K562 (cell line): ENCODE measurements around the gene PCDH12. TPM values are rescaled to one million over a fixed set of nuclear protein-coding genes. Genes with fewer than 3 reads are reported as not detected.

ENCODE experiments used
- ATAC-seq: fragments of 200-7000 bp; cut with Tn5 transposase; 3 replicates; pipeline ENCODE4 v1.9.1; 2020; ENCODE audit warnings: moderate library complexity
- BruUV-seq: library from RNA; stranded (reverse); fragments of 400-500 nt; replicated peaks from 2 replicates; lab custom pipeline; 2021; lab: Mats Ljungman, UMichigan
- CTCF ChIA-PET: fragments of 300-600 bp; formaldehyde crosslinking; extraction: SDS; loops from one replicate; lab custom pipeline; 2021; ENCODE audit warnings: low intra/inter-chr PET ratio; lab: Yijun Ruan, JAX
- POLR2A ChIA-PET: fragments of 300-600, 350-650 bp; sonication (Branson Sonifier 250); formaldehyde crosslinking; extraction: SDS; loops from one replicate; lab custom pipeline; 2021; ENCODE audit warnings: antibody characterized with exemption, inconsistent platforms; lab: Yijun Ruan, JAX
- DNase-seq, 4 experiments: peaks; one replicate each; pipeline versions ENCODE4 v3.0.0 to v3.0.0-alpha.2; 2011 to 2018; ENCODE audit warnings: low spot score in 3 of 4, mixed read lengths in 3 of 4; ENCODE audit errors: extremely low read depth in 1 of 4
- FAIRE-seq: peaks from 2 replicates; lab custom pipeline; 2011; peaks lifted over from hg19 to GRCh38; lab: Jason Lieb, UNC
- H2AFZ ChIP-seq: 2 replicates; pipeline ENCODE4 v1.6.0; 2011; ENCODE audit warnings: low read depth, low read length, control low read depth, inconsistent platforms
- H3K27ac ChIP-seq: fragments of 200-600 bp; 3 replicates; pipeline ENCODE4 v1.8.0; 2011; ENCODE audit warnings: low read depth, mild to moderate bottlenecking, control low read depth, inconsistent platforms, low read length, moderate library complexity, mixed read lengths; ENCODE audit errors: extremely low read depth
- H3K27me3 ChIP-seq, 2 experiments: fragments of 300-600 bp in 1 of 2; 2 replicates in 1 of 2; 3 replicates in 1 of 2; pipeline versions ENCODE4 v1.6.0 to v1.8.0; 2011; ENCODE audit warnings: inconsistent platforms in 2 of 2, low read length in 2 of 2, mild to moderate bottlenecking in 1 of 2, mixed read lengths in 1 of 2, moderate library complexity in 1 of 2; ENCODE audit not compliant: control insufficient read depth in 2 of 2, insufficient read depth in 2 of 2
- H3K36me3 ChIP-seq: fragments of 300-600 bp; 3 replicates; pipeline ENCODE4 v1.8.0; 2011; ENCODE audit warnings: mild to moderate bottlenecking, low read length, inconsistent platforms; ENCODE audit not compliant: control insufficient read depth, insufficient read depth
- H3K4me1 ChIP-seq, 2 experiments: fragments of 200-600 bp in 1 of 2; replicated peaks in 1 of 2; 2 replicates in 1 of 2; 3 replicates in 1 of 2; pipeline versions ENCODE4 v1.5.1 to v1.8.0; 2011; ENCODE audit warnings: inconsistent platforms in 2 of 2, low read length in 2 of 2, mild to moderate bottlenecking in 1 of 2, mixed read lengths in 1 of 2, moderate library complexity in 1 of 2; ENCODE audit not compliant: control insufficient read depth in 2 of 2, insufficient read depth in 2 of 2
- H3K4me2 ChIP-seq: 2 replicates; pipeline ENCODE4 v1.6.1; 2011; ENCODE audit warnings: low read length, control low read depth, inconsistent platforms, mixed read lengths; ENCODE audit not compliant: insufficient read depth
- H3K4me3 ChIP-seq: fragments of 200-600 bp; sonication (generic), shearing (Covaris generic); 2 replicates; pipeline ENCODE4 v1.5.1; 2016; ENCODE audit warnings: control low read depth, inconsistent platforms
- H3K79me2 ChIP-seq: fragments of 200-600 bp; 3 replicates; pipeline ENCODE4 v1.8.0; 2011; ENCODE audit warnings: low read length, inconsistent platforms; ENCODE audit not compliant: control insufficient read depth, insufficient read depth
- H3K9ac ChIP-seq, 2 experiments: 2 replicates each; pipeline versions ENCODE4 v1.6.0 to v1.6.1; 2011; ENCODE audit warnings: low read depth in 2 of 2, low read length in 2 of 2, control low read depth in 1 of 2, inconsistent platforms in 1 of 2, mild to moderate bottlenecking in 1 of 2, mixed read lengths in 1 of 2; ENCODE audit not compliant: insufficient read depth in 1 of 2
- H3K9me1 ChIP-seq: one replicate; pipeline ENCODE4 v1.6.0; 2011; ENCODE audit warnings: inconsistent platforms, mild to moderate bottlenecking, low read length, moderate library complexity; ENCODE audit not compliant: control insufficient read depth, insufficient read depth
- H3K9me3 ChIP-seq: replicated peaks from 2 replicates; pipeline ENCODE4 v1.5.1; 2011; ENCODE audit warnings: low read depth, low read length, inconsistent platforms; ENCODE audit not compliant: control insufficient read depth, insufficient read depth
- H4K20me1 ChIP-seq: replicated peaks from 2 replicates; pipeline ENCODE4 v1.6.1; 2011; ENCODE audit warnings: low read length, inconsistent platforms, mixed read lengths; ENCODE audit not compliant: control insufficient read depth, insufficient read depth
- PCBP2 ChIP-seq: fragments of 200-400 bp; formaldehyde crosslinking; IDR thresholded peaks from 2 replicates; pipeline ENCODE4 v1.6.1; 2018; ENCODE audit warnings: low read length, low read depth, mild to moderate bottlenecking, moderate library complexity; ENCODE audit not compliant: poor library complexity, severe bottlenecking
- POLR2A ChIP-seq: fragments of 450-650 bp; conservative IDR thresholded peaks from 2 replicates; pipeline ENCODE4 v1.6.1; 2016
- POLR2AphosphoS5 ChIP-seq: IDR thresholded peaks from 2 replicates; pipeline ENCODE4 v1.6.1; 2011; ENCODE audit warnings: mild to moderate bottlenecking, low read depth, low read length, moderate library complexity; ENCODE audit not compliant: control insufficient read depth, insufficient read depth
- SIRT6 ChIP-seq: IDR thresholded peaks from one replicate; pipeline ENCODE4 v1.6.1; 2012; ENCODE audit warnings: low read depth, mild to moderate bottlenecking, control low read depth, inconsistent platforms, low read length, moderate library complexity
- ZNF830 ChIP-seq: fragments of 250-450 bp; sonication (Bioruptor Pico); IDR thresholded peaks from 2 replicates; pipeline ENCODE4 v1.5.0; 2021; ENCODE audit warnings: mild to moderate bottlenecking
- WGBS: fragments of 100-300 bp; shearing (Covaris generic); methylation state at CpG from one replicate; pipeline ENCODE4 v1.1.6; 2016; ENCODE audit warnings: low coverage, mixed read lengths; ENCODE audit not compliant: insufficient coverage; ENCODE audit errors: missing lambda C conversion rate; 5-methylcytosine and 5-hydroxymethylcytosine counted together
- in situ Hi-C: fragments of 300-500 bp; cut with MboI; formaldehyde crosslinking; loops from 4 replicates; pipeline ENCODE4 v1.15.0; 2018; ENCODE audit warnings: inconsistent platforms, mixed read lengths
- intact Hi-C: fragments of 100-400 bp; cut with micrococcal nuclease; formaldehyde crosslinking; loops from 2 replicates; pipeline ENCODE4 v1.14.2; 2022
- polyA plus RNA-seq, 8 experiments: library from polyadenylated mRNA; depleted of rRNA in 4 of 8; stranded (reverse) in 5 of 8; unstranded in 3 of 8; fragments of >200 nt; fragmentation: Nextera tagmentation in 2 of 8; fragmentation: Illumina TruSeq in 1 of 8; extraction: Ambion mirVana in 2 of 8; extraction: Trizol in 1 of 8; gene quantifications; 2 replicates each; pipeline versions ENCODE4 v1.2.1 to v1.2.3, GENCODE V29; 2011 to 2014; ENCODE audit warnings: inconsistent platforms in 1 of 8, missing spikeins in 1 of 8
- total RNA-seq, 7 experiments: library from RNA; depleted of rRNA in 6 of 7; stranded (reverse); fragments of >200 nt in 6 of 7; fragmentation: Illumina TruSeq in 2 of 7; extraction: Trizol in 2 of 7; gene quantifications; 2 replicates each; pipeline versions ENCODE4 v1.2.1 to v1.2.3, GENCODE V29; 2011 to 2021; ENCODE audit warnings: low replicate concordance in 1 of 7
- TF ChIP-seq, protein P1 (sequence below): fragments of 250-450 bp; sonication (Bioruptor Pico); IDR thresholded peaks from 2 replicates; pipeline ENCODE4 v1.8.0; 2021; ENCODE audit warnings: moderate library complexity, mild to moderate bottlenecking, inconsistent platforms

PCDH12 gene
- total and polyA plus RNA-seq, 9 of the 15 experiments (the other 6 are each of a cell fraction or from before 2014, with no cell fraction given): 0.01 to 0.04 (median 0.01) TPM; not detected in 4

- in situ Hi-C loops: no loop called here
- H3K36me3 ChIP-seq: peaks cover 60% of the 10 kb centered on the region
- no TSS peak for BruUV-seq
Observed at GRCh38 chr5:141994511-141995136, 36.6 kb upstream of the PCDH12 start.

DNA sequence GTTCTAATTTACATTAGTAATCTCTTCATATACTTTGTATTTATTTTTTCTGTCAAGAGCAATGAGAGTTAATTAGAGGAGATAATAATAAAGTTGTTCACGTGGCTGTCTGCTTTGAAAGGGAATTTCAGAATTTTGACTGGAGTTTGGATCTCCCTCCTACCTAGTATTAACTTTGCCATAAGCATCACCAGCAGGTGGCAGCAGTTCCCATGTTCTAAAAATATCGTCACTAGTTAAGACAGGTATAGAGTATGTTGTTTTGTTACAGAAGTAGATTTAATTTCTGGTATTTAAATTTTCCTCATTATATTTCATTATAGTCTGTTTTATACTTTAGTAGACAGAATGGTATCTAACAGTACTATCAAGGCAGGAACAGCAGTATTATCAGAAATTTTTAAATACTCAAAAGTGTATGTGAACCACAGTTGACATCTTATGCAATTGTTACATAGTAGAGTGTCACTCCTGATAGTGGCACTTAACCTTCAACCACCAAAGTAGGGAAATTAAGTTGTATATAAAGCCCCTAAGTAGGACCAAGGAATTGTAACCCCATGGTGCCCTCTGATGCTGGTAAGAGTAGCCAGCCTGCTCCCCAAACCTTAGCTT is 34.5 kb upstream of the PCDH12 start:
- no TSS peak for BruUV-seq
- intact Hi-C loops: loop anchor here (1.0 kb wide), 1 partner anchor 152 kb away; no protein-coding TSS in a partner anchor
- ChIA-PET CTCF (interaction anchor here (0.6 to 3.1 kb wide), 4 partner anchors 67 to 705 kb away, joined by 3 to 39 read pairs (median 8); no protein-coding TSS in a partner anchor), POLR2A (interaction anchor here (0.7 to 3.5 kb wide), 4 partner anchors 16 to 715 kb away, joined by 3 to 16 read pairs (median 8); partner anchors contain the start of gene RNF14)
- Histone ChIP-seq H2AFZ (no peak overlapping the region), H3K4me1 (no peaks in the 10 kb centered on the region), H3K4me2 (no peak overlapping the region), H3K79me2 (no peaks in the 10 kb centered on the region), H3K9me1 (no peaks in the 10 kb centered on the region), H4K20me1 (no peaks in the 10 kb centered on the region), H3K9me3 (no peaks in the 10 kb centered on the region), H3K27me3 (no peaks in the 10 kb centered on the region), H3K9ac (no peak overlapping the region), H3K36me3 (peaks cover 62% of the 10 kb centered on the region), H3K27ac (no peak overlapping the region), H3K4me3 (no peak overlapping the region)
- peak; percentile 91 for ATAC-seq
- peak; percentile 55 to 79 (median 58) for DNase-seq
- FAIRE-seq: peak; percentile 87
- WGBS: 28% methylated on average over 2 of the region's 2 CpGs
- in situ Hi-C loops: no loop called here
- no peak for TF ChIP-seq SIRT6

More at GRCh38 chr5:141994511-141995136, 36.6 kb upstream of the PCDH12 start:
- Histone ChIP-seq H3K27ac (no peak overlapping the region), H3K79me2 (no peaks in the 10 kb centered on the region), H3K27me3 (no peaks in the 10 kb centered on the region), H3K4me3 (no peak overlapping the region), H4K20me1 (no peaks in the 10 kb centered on the region), H3K9ac (no peak overlapping the region), H3K4me2 (no peak overlapping the region), H3K4me1 (no peaks in the 10 kb centered on the region), H3K9me1 (no peaks in the 10 kb centered on the region), H2AFZ (no peak overlapping the region), H3K9me3 (no peaks in the 10 kb centered on the region)
- 61% methylated on average over 4 of the region's 4 CpGs for WGBS
- intact Hi-C loops: no loop called here
- CTCF ChIA-PET: interaction anchor here (3.1 kb wide), 1 partner anchor 150 kb away, joined by 39 read pairs; no protein-coding TSS in a partner anchor
- FAIRE-seq: no peak
- no peak for TF ChIP-seq POLR2A
- no peak for TF ChIP-seq PCBP2
- peak; percentile 5; the same call in 1 of the 2 replicates for TF ChIP-seq POLR2AphosphoS5
- TF ChIP-seq, protein P1, sequence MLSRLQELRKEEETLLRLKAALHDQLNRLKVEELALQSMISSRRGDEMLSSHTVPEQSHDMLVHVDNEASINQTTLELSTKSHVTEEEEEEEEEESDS (CRISPR knock-in tag): no peak
- no peak for TF ChIP-seq ZNF830
- ATAC-seq: no peak
- DNase-seq: no peak
- POLR2A ChIA-PET: interaction anchor here (1.2 kb wide), 1 partner anchor 303 kb away, joined by 4 read pairs; no protein-coding TSS in a partner anchor
